HEK293 (cell line): ENCODE data around the gene TBC1D5.

Experiments used
- CTCF ChIA-PET: fragments of 350-600 bp; formaldehyde crosslinking; extraction: SDS; loops from one replicate; lab custom pipeline; 2021; ENCODE audit warnings: antibody characterized with exemption; lab: Yijun Ruan, JAX
- POLR2A ChIA-PET: fragments of 300-600 bp; formaldehyde crosslinking; extraction: SDS; loops from one replicate; lab custom pipeline; 2020; ENCODE audit warnings: antibody characterized with exemption, inconsistent platforms; lab: Yijun Ruan, JAX
- H3K27ac ChIP-seq: fragments of 200-500 bp; sonication (Bioruptor generic); 2 replicates; pipeline ENCODE4 v1.5.1; 2014; ENCODE audit warnings: low read depth, low read length, control low read depth, inconsistent platforms; ENCODE audit errors: extremely low read depth
- H3K36me3 ChIP-seq, 2 experiments: fragments of 200-500 bp in 1 of 2; sonication (Bioruptor generic) in 1 of 2; 1 replicate in 1 of 2; 2 replicates in 1 of 2; pipeline ENCODE4 v1.5.1; 2014 to 2017; ENCODE audit warnings: inconsistent platforms in 2 of 2, low read length in 2 of 2; ENCODE audit not compliant: control insufficient read depth in 2 of 2, insufficient read depth in 1 of 2
- H3K4me1 ChIP-seq: fragments of 200-500 bp; sonication (Bioruptor generic); 2 replicates; pipeline ENCODE4 v1.5.1; 2014; ENCODE audit warnings: mild to moderate bottlenecking, low read length, inconsistent platforms; ENCODE audit not compliant: control insufficient read depth, insufficient read depth
- H3K4me3 ChIP-seq: 2 replicates; pipeline ENCODE4 v1.5.1; 2011; ENCODE audit warnings: low read depth, mild to moderate bottlenecking, control low read depth, low read length, moderate library complexity
- H3K9me3 ChIP-seq: fragments of 200-500 bp; sonication (Bioruptor generic); 2 replicates; pipeline ENCODE4 v1.5.1; 2014; ENCODE audit warnings: low read depth, low read length, inconsistent platforms; ENCODE audit not compliant: control insufficient read depth, insufficient read depth
- PRDM1 ChIP-seq: fragments of 450-650 bp; formaldehyde crosslinking; IDR thresholded peaks from 2 replicates; pipeline ENCODE4; 2016; ENCODE audit warnings: missing biosample characterization, missing genetic modification characterization
- SETDB1 ChIP-seq: IDR thresholded peaks from one replicate; pipeline ENCODE4 v1.6.1; 2017; ENCODE audit warnings: mild to moderate bottlenecking, low read length, moderate library complexity, mixed read lengths; ENCODE audit not compliant: insufficient read length
- SP3 ChIP-seq: fragments of 450-650 bp; formaldehyde crosslinking; IDR thresholded peaks from 2 replicates; pipeline ENCODE4 v1.5.1; 2016; ENCODE audit warnings: missing biosample characterization, missing genetic modification characterization
- TCF7L2 ChIP-seq: IDR thresholded peaks from 2 replicates; pipeline ENCODE4 v1.6.1; 2011; ENCODE audit warnings: low read depth, mild to moderate bottlenecking, inconsistent platforms, low read length, moderate library complexity, borderline replicate concordance
- ZBTB1 ChIP-seq: fragments of 450-650 bp; formaldehyde crosslinking; IDR thresholded peaks from 2 replicates; pipeline ENCODE4 v1.5.1; 2016; ENCODE audit warnings: missing biosample characterization, missing genetic modification characterization
- ZBTB17 ChIP-seq: fragments of 450-650 bp; formaldehyde crosslinking; IDR thresholded peaks from 2 replicates; pipeline ENCODE4 v1.5.1; 2016; ENCODE audit warnings: missing biosample characterization, missing genetic modification characterization
- ZBTB48 ChIP-seq: fragments of 450-650 bp; formaldehyde crosslinking; IDR thresholded peaks from 2 replicates; pipeline ENCODE4 v1.5.1; 2016; ENCODE audit warnings: missing biosample characterization, missing genetic modification characterization
- ZFP69B ChIP-seq: fragments of 450-650 bp; formaldehyde crosslinking; IDR thresholded peaks from 2 replicates; pipeline ENCODE4 v1.5.1; 2016; ENCODE audit warnings: missing biosample characterization, missing genetic modification characterization
- ZNF266 ChIP-seq: fragments of 450-650 bp; formaldehyde crosslinking; IDR thresholded peaks from 2 replicates; pipeline ENCODE4 v1.5.1; 2016; ENCODE audit warnings: missing biosample characterization, missing genetic modification characterization, low read depth
- ZNF311 ChIP-seq: fragments of 450-650 bp; formaldehyde crosslinking; IDR thresholded peaks from 2 replicates; pipeline ENCODE4 v1.5.1; 2017; ENCODE audit warnings: missing biosample characterization, missing genetic modification characterization, borderline replicate concordance
- ZNF404 ChIP-seq: fragments of 450-650 bp; formaldehyde crosslinking; IDR thresholded peaks from 2 replicates; pipeline ENCODE4 v1.5.1; 2017; ENCODE audit warnings: missing biosample characterization, missing genetic modification characterization
- ZNF48 ChIP-seq: fragments of 450-650 bp; formaldehyde crosslinking; IDR thresholded peaks from 2 replicates; pipeline ENCODE4 v1.5.1; 2016; ENCODE audit warnings: missing biosample characterization, missing genetic modification characterization
- ZNF501 ChIP-seq: fragments of 450-650 bp; formaldehyde crosslinking; IDR thresholded peaks from 2 replicates; pipeline ENCODE4 v1.5.1; 2016; ENCODE audit warnings: missing biosample characterization, missing genetic modification characterization
- ZNF654 ChIP-seq: fragments of 450-650 bp; formaldehyde crosslinking; IDR thresholded peaks from 2 replicates; pipeline ENCODE4 v1.5.1; 2016; ENCODE audit warnings: low read depth, missing biosample characterization, missing genetic modification characterization
- ZNF664 ChIP-seq: fragments of 450-650 bp; formaldehyde crosslinking; IDR thresholded peaks from 2 replicates; pipeline ENCODE4 v1.5.1; 2016; ENCODE audit warnings: missing biosample characterization, missing genetic modification characterization
- ZNF701 ChIP-seq: fragments of 450-650 bp; formaldehyde crosslinking; IDR thresholded peaks from 2 replicates; pipeline ENCODE4 v1.5.1; 2016; ENCODE audit warnings: missing biosample characterization, missing genetic modification characterization
- ZNF776 ChIP-seq: fragments of 450-650 bp; formaldehyde crosslinking; IDR thresholded peaks from 2 replicates; pipeline ENCODE4 v1.5.0; 2017; ENCODE audit warnings: missing biosample characterization, missing genetic modification characterization, borderline replicate concordance
- TF ChIP-seq, protein P1 (sequence below): fragments of 450-650 bp; formaldehyde crosslinking; IDR thresholded peaks from 2 replicates; pipeline ENCODE4 v1.5.1; 2017; ENCODE audit warnings: missing biosample characterization, missing genetic modification characterization
- TF ChIP-seq, protein P2 (sequence below): fragments of 450-650 bp; formaldehyde crosslinking; IDR thresholded peaks from 2 replicates; pipeline ENCODE4 v1.5.1; 2016; ENCODE audit warnings: missing biosample characterization, missing genetic modification characterization
- TF ChIP-seq, protein P3 (sequence below): fragments of 450-650 bp; formaldehyde crosslinking; conservative IDR thresholded peaks from 2 replicates; pipeline ENCODE4 v1.5.1; 2016; ENCODE audit warnings: low read depth, missing biosample characterization, missing genetic modification characterization

Gene TBC1D5

DNA sequence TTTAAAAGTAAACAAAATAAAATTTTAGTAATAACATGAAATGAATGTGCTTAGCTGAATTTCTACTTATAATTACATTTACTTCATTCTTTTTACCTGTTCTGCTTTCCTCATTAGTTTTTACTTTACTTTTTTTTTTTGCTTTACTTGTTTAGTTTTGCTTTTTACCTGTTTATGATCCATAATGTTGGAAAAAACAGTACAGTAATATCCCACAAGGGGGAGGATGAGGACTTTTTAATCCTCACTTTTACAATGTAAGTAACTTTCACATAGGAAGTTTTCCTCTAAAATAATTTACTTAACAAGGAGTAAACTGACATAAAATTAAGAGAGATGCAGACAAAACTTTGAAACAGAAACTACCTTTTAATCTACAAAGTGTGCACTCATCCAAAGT lies 268.7 kb downstream of the TBC1D5 start:
- no peak overlapping the region for H3K4me3 ChIP-seq
- ChIA-PET CTCF (interaction anchor here (0.6 to 2.3 kb wide), 6 partner anchors 12 to 1371 kb away, joined by 3 to 10 read pairs (median 4); no protein-coding TSS in a partner anchor), POLR2A (no interaction called here)
- no peaks in the 10 kb centered on the region for H3K4me1 ChIP-seq
- H3K27ac ChIP-seq, result no peak overlapping the region
- no peaks in the 10 kb centered on the region for H3K9me3 ChIP-seq
- no peaks in the 10 kb centered on the region for H3K36me3 ChIP-seq
- peak; percentile 71; the same call in 1 of the 2 replicates for TF ChIP-seq PRDM1 (tag by site-specific recombination)
- TF ChIP-seq, protein P1, sequence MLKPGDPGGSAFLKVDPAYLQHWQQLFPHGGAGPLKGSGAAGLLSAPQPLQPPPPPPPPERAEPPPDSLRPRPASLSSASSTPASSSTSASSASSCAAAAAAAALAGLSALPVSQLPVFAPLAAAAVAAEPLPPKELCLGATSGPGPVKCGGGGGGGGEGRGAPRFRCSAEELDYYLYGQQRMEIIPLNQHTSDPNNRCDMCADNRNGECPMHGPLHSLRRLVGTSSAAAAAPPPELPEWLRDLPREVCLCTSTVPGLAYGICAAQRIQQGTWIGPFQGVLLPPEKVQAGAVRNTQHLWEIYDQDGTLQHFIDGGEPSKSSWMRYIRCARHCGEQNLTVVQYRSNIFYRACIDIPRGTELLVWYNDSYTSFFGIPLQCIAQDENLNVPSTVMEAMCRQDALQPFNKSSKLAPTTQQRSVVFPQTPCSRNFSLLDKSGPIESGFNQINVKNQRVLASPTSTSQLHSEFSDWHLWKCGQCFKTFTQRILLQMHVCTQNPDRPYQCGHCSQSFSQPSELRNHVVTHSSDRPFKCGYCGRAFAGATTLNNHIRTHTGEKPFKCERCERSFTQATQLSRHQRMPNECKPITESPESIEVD, result peak; percentile 69; the same call in 1 of the 2 replicates
- TF ChIP-seq ZNF776 (tag by site-specific recombination), result no peak
- 0 out of 2 replicates have a peak, but pooled peaks have one; percentile 26 for TF ChIP-seq ZBTB17 (tag by site-specific recombination)
- peak; percentile 50 for TF ChIP-seq ZNF654 (tag by site-specific recombination)
- no peak for TF ChIP-seq ZBTB48 (tag by site-specific recombination)

DNA sequence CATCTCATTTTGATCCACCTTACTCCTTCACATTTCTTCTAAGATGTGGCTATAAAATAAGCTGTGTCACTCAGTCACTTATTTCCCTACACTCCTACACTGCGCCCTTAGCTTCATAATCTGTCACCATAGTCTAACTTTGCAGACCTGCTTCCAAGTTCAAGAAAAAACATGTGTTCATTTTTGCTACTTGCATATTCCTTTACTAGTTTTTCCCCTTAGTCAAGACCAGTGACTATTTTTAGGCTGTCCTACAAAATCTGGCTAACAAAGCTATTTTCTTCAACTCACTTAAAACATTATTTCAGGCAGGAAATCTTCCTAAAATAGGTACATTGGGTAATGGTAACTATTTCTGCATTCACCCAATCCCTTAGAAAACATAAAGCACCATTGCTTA lies 272.5 kb downstream of the TBC1D5 start:
- ChIA-PET CTCF (interaction anchor here (0.7 kb wide), 1 partner anchor 32 kb away, joined by 5 read pairs; no protein-coding TSS in a partner anchor), POLR2A (no interaction called here)
- no peaks in the 10 kb centered on the region for H3K9me3 ChIP-seq
- H3K36me3 ChIP-seq, result no peaks in the 10 kb centered on the region
- TF ChIP-seq ZNF664 (tag by site-specific recombination) (no peak), TCF7L2 (no peak), ZNF501 (tag by site-specific recombination) (no peak), ZNF404 (no peak), ZBTB1 (tag by site-specific recombination) (no peak), ZNF48 (tag by site-specific recombination) (no peak), ZNF266 (tag by site-specific recombination) (no peak), SETDB1 (no peak), ZNF311 (no peak), ZNF701 (tag by site-specific recombination) (no peak), SP3 (tag by site-specific recombination) (no peak), ZFP69B (no peak)
- TF ChIP-seq, protein P2, sequence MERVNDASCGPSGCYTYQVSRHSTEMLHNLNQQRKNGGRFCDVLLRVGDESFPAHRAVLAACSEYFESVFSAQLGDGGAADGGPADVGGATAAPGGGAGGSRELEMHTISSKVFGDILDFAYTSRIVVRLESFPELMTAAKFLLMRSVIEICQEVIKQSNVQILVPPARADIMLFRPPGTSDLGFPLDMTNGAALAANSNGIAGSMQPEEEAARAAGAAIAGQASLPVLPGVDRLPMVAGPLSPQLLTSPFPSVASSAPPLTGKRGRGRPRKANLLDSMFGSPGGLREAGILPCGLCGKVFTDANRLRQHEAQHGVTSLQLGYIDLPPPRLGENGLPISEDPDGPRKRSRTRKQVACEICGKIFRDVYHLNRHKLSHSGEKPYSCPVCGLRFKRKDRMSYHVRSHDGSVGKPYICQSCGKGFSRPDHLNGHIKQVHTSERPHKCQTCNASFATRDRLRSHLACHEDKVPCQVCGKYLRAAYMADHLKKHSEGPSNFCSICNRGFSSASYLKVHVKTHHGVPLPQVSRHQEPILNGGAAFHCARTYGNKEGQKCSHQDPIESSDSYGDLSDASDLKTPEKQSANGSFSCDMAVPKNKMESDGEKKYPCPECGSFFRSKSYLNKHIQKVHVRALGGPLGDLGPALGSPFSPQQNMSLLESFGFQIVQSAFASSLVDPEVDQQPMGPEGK, result no peak
- TF ChIP-seq, protein P3, sequence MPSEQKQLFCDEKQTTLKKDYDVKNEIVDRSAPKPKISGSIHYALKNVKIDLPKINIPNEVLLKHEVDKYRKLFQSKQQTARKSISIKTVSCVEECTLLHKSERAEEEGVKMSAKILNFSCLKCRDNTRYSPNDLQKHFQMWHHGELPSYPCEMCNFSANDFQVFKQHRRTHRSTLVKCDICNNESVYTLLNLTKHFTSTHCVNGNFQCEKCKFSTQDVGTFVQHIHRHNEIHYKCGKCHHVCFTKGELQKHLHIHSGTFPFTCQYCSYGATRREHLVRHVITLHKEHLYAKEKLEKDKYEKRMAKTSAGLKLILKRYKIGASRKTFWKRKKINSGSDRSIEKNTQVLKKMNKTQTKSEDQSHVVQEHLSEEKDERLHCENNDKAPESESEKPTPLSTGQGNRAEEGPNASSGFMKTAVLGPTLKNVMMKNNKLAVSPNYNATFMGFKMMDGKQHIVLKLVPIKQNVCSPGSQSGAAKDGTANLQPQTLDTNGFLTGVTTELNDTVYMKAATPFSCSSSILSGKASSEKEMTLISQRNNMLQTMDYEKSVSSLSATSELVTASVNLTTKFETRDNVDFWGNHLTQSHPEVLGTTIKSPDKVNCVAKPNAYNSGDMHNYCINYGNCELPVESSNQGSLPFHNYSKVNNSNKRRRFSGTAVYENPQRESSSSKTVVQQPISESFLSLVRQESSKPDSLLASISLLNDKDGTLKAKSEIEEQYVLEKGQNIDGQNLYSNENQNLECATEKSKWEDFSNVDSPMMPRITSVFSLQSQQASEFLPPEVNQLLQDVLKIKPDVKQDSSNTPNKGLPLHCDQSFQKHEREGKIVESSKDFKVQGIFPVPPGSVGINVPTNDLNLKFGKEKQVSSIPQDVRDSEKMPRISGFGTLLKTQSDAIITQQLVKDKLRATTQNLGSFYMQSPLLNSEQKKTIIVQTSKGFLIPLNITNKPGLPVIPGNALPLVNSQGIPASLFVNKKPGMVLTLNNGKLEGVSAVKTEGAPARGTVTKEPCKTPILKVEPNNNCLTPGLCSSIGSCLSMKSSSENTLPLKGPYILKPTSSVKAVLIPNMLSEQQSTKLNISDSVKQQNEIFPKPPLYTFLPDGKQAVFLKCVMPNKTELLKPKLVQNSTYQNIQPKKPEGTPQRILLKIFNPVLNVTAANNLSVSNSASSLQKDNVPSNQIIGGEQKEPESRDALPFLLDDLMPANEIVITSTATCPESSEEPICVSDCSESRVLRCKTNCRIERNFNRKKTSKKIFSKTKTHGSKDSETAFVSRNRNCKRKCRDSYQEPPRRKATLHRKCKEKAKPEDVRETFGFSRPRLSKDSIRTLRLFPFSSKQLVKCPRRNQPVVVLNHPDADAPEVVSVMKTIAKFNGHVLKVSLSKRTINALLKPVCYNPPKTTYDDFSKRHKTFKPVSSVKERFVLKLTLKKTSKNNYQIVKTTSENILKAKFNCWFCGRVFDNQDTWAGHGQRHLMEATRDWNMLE, result no peak
- H3K27ac ChIP-seq, result no peak overlapping the region
- no peaks in the 10 kb centered on the region for H3K4me1 ChIP-seq
- no peak overlapping the region for H3K4me3 ChIP-seq
